GM23338 (cell line): ENCODE results near the gene PRKCI. TPM values are rescaled to one million over a fixed set of nuclear protein-coding genes. Genes with fewer than 3 reads are reported as not detected.

Experiments
- ATAC-seq: fragments of 200-7000 bp; cut with Tn5 transposase; 3 replicates; pipeline ENCODE4 v1.9.1; 2020
- DNase-seq: peaks from one replicate; pipeline ENCODE4 v3.0.0-alpha.2; 2015; ENCODE audit warnings: low spot score
- H2AFZ ChIP-seq: fragments of 200-600 bp; sonication (generic); 2 replicates; pipeline ENCODE4 v1.8.0; 2016; ENCODE audit warnings: antibody characterized with exemption, mild to moderate bottlenecking, moderate library complexity
- H3F3A ChIP-seq: fragments of 200-600 bp; sonication (generic); replicated peaks from 2 replicates; pipeline ENCODE4 v1.8.0; 2017; ENCODE audit warnings: antibody characterized with exemption, mixed run types, low read depth
- H3K27ac ChIP-seq: fragments of 200-600 bp; sonication (generic); 2 replicates; pipeline ENCODE4 v1.6.1; 2016; ENCODE audit warnings: low read depth
- H3K27me3 ChIP-seq: fragments of 200-600 bp; sonication (generic); 2 replicates; pipeline ENCODE4 v1.8.0; 2016; ENCODE audit warnings: mild to moderate bottlenecking, mixed run types, moderate library complexity; ENCODE audit not compliant: insufficient read depth
- H3K36me3 ChIP-seq: fragments of 200-600 bp; sonication (generic); 2 replicates; pipeline ENCODE4 v1.8.0; 2016; ENCODE audit warnings: mild to moderate bottlenecking; ENCODE audit not compliant: insufficient read depth
- H3K4me1 ChIP-seq: fragments of 200-600 bp; sonication (generic); 2 replicates; pipeline ENCODE4 v1.8.0; 2016; ENCODE audit warnings: mild to moderate bottlenecking, moderate library complexity; ENCODE audit not compliant: insufficient read depth
- H3K4me2 ChIP-seq: fragments of 200-600 bp; sonication (generic); 2 replicates; pipeline ENCODE4 v1.7.1; 2017; ENCODE audit warnings: mixed run types
- H3K4me3 ChIP-seq: fragments of 200-600 bp; sonication (generic); 2 replicates; pipeline ENCODE4 v1.6.1; 2016; ENCODE audit warnings: mixed run types
- H3K79me2 ChIP-seq: fragments of 200-600 bp; sonication (generic); replicated peaks from 2 replicates; pipeline ENCODE4 v1.8.0; 2017; ENCODE audit warnings: mild to moderate bottlenecking; ENCODE audit not compliant: insufficient read depth
- H3K9me2 ChIP-seq: fragments of 200-600 bp; sonication (generic); 2 replicates; pipeline ENCODE4 v1.8.0; 2017; ENCODE audit not compliant: insufficient read depth
- H4K20me1 ChIP-seq: fragments of 200-600 bp; sonication (generic); replicated peaks from 2 replicates; pipeline ENCODE4 v1.8.0; 2017; ENCODE audit warnings: mild to moderate bottlenecking; ENCODE audit not compliant: insufficient read depth
- H3K27ac Mint-ChIP-seq: 2 replicates; pipeline ENCODE4 v1.8.0; 2020; ENCODE audit warnings: inconsistent platforms, mild to moderate bottlenecking, moderate library complexity, mixed read lengths
- H3K27me3 Mint-ChIP-seq: 3 replicates; pipeline ENCODE4 v1.8.0; 2022; ENCODE audit warnings: low read depth, mild to moderate bottlenecking, moderate library complexity, mixed read lengths, inconsistent platforms; ENCODE audit not compliant: insufficient read depth, poor library complexity
- H3K36me3 Mint-ChIP-seq: 3 replicates; pipeline ENCODE4 v1.8.0; 2021; ENCODE audit warnings: low read depth, mild to moderate bottlenecking, inconsistent platforms, moderate library complexity, mixed read lengths
- H3K4me1 Mint-ChIP-seq: 3 replicates; pipeline ENCODE4 v1.8.0; 2020; ENCODE audit warnings: mild to moderate bottlenecking, inconsistent platforms, mixed read lengths
- H3K4me3 Mint-ChIP-seq: 3 replicates; pipeline ENCODE4 v1.8.0; 2021; ENCODE audit warnings: moderate library complexity, mild to moderate bottlenecking, inconsistent platforms, mixed read lengths
- H3K9me3 Mint-ChIP-seq: 3 replicates; pipeline ENCODE4 v1.8.0; 2020; ENCODE audit warnings: moderate library complexity, mild to moderate bottlenecking, inconsistent platforms, mixed read lengths
- CREB1 ChIP-seq: fragments of 250-450 bp; sonication (Bioruptor Pico); IDR thresholded peaks from 2 replicates; pipeline ENCODE4 v1.5.0; 2020; ENCODE audit warnings: low read depth, mild to moderate bottlenecking, moderate library complexity
- EZH2 ChIP-seq: fragments of 200-600 bp; sonication (generic); IDR thresholded peaks from one replicate; pipeline ENCODE4 v1.8.0; 2017; ENCODE audit warnings: antibody characterized with exemption, mild to moderate bottlenecking, low read depth; ENCODE audit not compliant: unreplicated experiment
- EZH2phosphoT487 ChIP-seq: fragments of 200-600 bp; sonication (generic); IDR thresholded peaks from one replicate; pipeline ENCODE4 v1.8.1; 2018; ENCODE audit warnings: antibody characterized with exemption; ENCODE audit not compliant: unreplicated experiment
- JUNB ChIP-seq: IDR thresholded peaks from one replicate; pipeline ENCODE4 v1.6.1; 2016; ENCODE audit warnings: antibody characterized with exemption; ENCODE audit not compliant: unreplicated experiment
- NANOG ChIP-seq: IDR thresholded peaks from 2 replicates; pipeline ENCODE4 v1.6.1; 2016; ENCODE audit warnings: antibody characterized with exemption, borderline replicate concordance
- POLR2AphosphoS5 ChIP-seq: IDR thresholded peaks from 2 replicates; pipeline ENCODE4 v1.6.1; 2016; ENCODE audit warnings: antibody characterized with exemption, low read depth
- STAT1 ChIP-seq: IDR thresholded peaks from one replicate; pipeline ENCODE4 v1.6.1; 2016; ENCODE audit warnings: antibody characterized with exemption; ENCODE audit not compliant: unreplicated experiment
- ZNF114 ChIP-seq: fragments of 250-450 bp; sonication (Bioruptor Pico); IDR thresholded peaks from 2 replicates; pipeline ENCODE4 v1.5.0; 2020; ENCODE audit warnings: mild to moderate bottlenecking, moderate library complexity
- ZNF331 ChIP-seq: fragments of 250-450 bp; sonication (Bioruptor Pico); IDR thresholded peaks from 2 replicates; pipeline ENCODE4 v1.5.0; 2020; ENCODE audit warnings: low read depth, mild to moderate bottlenecking, moderate library complexity
- polyA plus RNA-seq: library from polyadenylated mRNA; unstranded; fragments of >200 nt; fragmentation: Nextera tagmentation; extraction: Ambion mirVana; gene quantifications from 2 replicates; pipeline ENCODE4 v1.2.1, GENCODE V29; 2016
- total RNA-seq: library from RNA; depleted of rRNA; stranded (reverse); fragments of >200 nt; shearing (Covaris generic); gene quantifications from 2 replicates; pipeline ENCODE4 v1.2.3, GENCODE V29; 2014
- TF ChIP-seq, protein P1 (sequence below): IDR thresholded peaks from 2 replicates; pipeline ENCODE4 v1.6.1; 2016; ENCODE audit warnings: antibody characterized with exemption
- TF ChIP-seq, protein P2 (sequence below): IDR thresholded peaks from one replicate; pipeline ENCODE4 v1.6.1; 2018; ENCODE audit warnings: antibody characterized with exemption; ENCODE audit not compliant: unreplicated experiment
- TF ChIP-seq, protein P3 (sequence below), 2 experiments: fragments of 200-600 bp in 1 of 2; sonication (generic) in 1 of 2; conservative IDR thresholded peaks; 2 replicates each; pipeline versions ENCODE4 v1.5.1 to v1.6.1; 2016 to 2017; ENCODE audit warnings: antibody characterized with exemption in 2 of 2, low read depth in 2 of 2, mild to moderate bottlenecking in 2 of 2, moderate library complexity in 1 of 2

PRKCI gene
- total and polyA plus RNA-seq, 2 experiments from 2014 or later = 58.0 to 119 TPM

DNA sequence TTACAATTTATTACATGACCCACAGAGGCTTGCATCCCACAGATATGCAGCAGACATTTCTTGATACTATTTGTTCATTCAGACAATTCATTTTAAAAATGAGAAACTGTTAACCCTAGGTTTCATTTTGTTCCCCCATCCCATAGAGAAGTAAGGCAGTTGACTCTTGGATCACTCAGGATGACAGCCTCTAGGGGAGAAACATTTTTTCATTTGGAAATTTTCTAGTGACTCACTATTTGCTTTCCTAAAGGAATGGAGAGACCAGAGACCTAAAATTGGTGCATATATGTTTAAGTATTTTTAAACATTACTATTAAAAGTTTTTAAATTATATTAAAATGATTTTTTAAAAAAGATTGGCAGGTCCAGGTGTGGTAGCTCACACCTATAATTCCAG lies 21.2 kb upstream of the PRKCI start (continued):
- TF ChIP-seq NANOG (no peak), EZH2phosphoT487 (no peak), ZNF331 (CRISPR knock-in tag) (no peak)
- TF ChIP-seq, protein P1, sequence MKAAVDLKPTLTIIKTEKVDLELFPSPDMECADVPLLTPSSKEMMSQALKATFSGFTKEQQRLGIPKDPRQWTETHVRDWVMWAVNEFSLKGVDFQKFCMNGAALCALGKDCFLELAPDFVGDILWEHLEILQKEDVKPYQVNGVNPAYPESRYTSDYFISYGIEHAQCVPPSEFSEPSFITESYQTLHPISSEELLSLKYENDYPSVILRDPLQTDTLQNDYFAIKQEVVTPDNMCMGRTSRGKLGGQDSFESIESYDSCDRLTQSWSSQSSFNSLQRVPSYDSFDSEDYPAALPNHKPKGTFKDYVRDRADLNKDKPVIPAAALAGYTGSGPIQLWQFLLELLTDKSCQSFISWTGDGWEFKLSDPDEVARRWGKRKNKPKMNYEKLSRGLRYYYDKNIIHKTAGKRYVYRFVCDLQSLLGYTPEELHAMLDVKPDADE = no peak

DNA sequence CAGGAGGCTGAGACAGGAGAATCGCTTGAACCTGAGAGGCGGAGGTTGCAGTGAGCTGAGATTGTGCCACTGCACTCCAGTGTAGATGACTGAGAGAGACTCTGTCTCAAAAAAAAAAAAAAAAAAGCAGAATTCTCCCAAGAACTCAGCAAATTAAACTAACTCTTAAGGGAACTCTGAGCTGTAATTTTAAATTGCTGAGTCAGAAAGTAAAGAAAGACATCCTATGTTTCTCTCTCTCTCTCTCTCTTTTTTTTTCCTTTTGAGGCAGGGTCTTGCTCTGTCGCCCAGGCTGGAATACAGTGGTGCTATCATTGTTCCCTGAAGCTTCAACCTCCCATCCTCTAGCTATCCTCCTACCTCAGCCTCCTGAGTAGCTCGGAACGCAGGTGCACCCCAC lies 20.7 kb upstream of the PRKCI start:
- ATAC-seq (no peak), DNase-seq (no peak)
- H3K4me3 Mint-ChIP-seq = no peak overlapping the region
- TF ChIP-seq, protein P1 = no peak
- TF ChIP-seq EZH2phosphoT487 (no peak), NANOG (no peak), ZNF114 (CRISPR knock-in tag) (no peak), STAT1 (no peak), EZH2 (no peak), ZNF331 (CRISPR knock-in tag) (no peak)
- Histone ChIP-seq H3K4me3 (no peak overlapping the region), H3K4me2 (no peak overlapping the region), H4K20me1 (no peaks in the 10 kb centered on the region), H3K27me3 (no peaks in the 10 kb centered on the region), H3K4me1 (peaks cover 16% of the 10 kb centered on the region; the same call in 1 of the 2 replicates), H3K27ac (no peak overlapping the region), H3K9me2 (no peaks in the 10 kb centered on the region), H3K79me2 (no peaks in the 10 kb centered on the region), H2AFZ (no peak overlapping the region), H3K36me3 (no peaks in the 10 kb centered on the region), H3F3A (no peaks in the 10 kb centered on the region)
- H3K27ac Mint-ChIP-seq = no peak overlapping the region
- H3K9me3 Mint-ChIP-seq = no peaks in the 10 kb centered on the region; the same call in 2 of the 3 replicates
- H3K4me1 Mint-ChIP-seq = peaks cover 14% of the 10 kb centered on the region
- no peaks in the 10 kb centered on the region for H3K36me3 Mint-ChIP-seq
- H3K27me3 Mint-ChIP-seq = peaks cover 7% of the 10 kb centered on the region

DNA sequence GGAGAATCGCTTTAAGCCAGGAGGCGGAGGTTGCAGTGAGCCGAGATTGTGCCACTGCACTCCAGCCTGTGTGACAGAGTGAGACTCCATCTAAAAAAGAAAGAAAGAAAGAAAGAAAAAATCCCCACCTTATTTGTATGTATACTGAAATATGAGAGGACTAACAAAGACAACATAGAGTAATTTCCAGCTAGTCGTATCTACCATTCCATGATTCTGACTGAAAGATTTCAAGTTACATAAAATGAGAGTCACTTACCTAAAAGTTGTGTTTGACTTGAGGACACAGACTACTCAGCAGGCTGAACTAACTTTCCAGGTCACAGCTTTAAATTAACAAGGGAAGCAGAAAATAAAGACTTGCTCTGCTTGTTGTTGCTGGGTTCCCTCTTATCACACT lies 18.8 kb upstream of the PRKCI start:
- no peaks in the 10 kb centered on the region for H3K36me3 Mint-ChIP-seq
- peaks cover 7% of the 10 kb centered on the region for H3K27me3 Mint-ChIP-seq
- H3K4me1 Mint-ChIP-seq = peaks cover 10% of the 10 kb centered on the region
- ATAC-seq (no peak), DNase-seq (no peak)
- Histone ChIP-seq H3K36me3 (no peaks in the 10 kb centered on the region), H3K9me2 (no peaks in the 10 kb centered on the region), H3K27ac (no peak overlapping the region), H3K27me3 (no peaks in the 10 kb centered on the region), H2AFZ (no peak overlapping the region), H3K79me2 (no peaks in the 10 kb centered on the region), H3F3A (no peaks in the 10 kb centered on the region), H3K4me3 (no peak overlapping the region), H3K4me1 (0 out of 2 replicates have a peak, but pooled peaks cover 8% of the 10 kb centered on the region), H3K4me2 (no peak overlapping the region), H4K20me1 (no peaks in the 10 kb centered on the region)
- no peak overlapping the region for H3K4me3 Mint-ChIP-seq
- no peaks in the 10 kb centered on the region; the same call in 2 of the 3 replicates for H3K9me3 Mint-ChIP-seq
- no peak overlapping the region for H3K27ac Mint-ChIP-seq
- no peak for TF ChIP-seq NANOG
- TF ChIP-seq EZH2phosphoT487 = no peak
- no peak for TF ChIP-seq POLR2AphosphoS5
- no peak for TF ChIP-seq ZNF331 (CRISPR knock-in tag)
- TF ChIP-seq, protein P2, sequence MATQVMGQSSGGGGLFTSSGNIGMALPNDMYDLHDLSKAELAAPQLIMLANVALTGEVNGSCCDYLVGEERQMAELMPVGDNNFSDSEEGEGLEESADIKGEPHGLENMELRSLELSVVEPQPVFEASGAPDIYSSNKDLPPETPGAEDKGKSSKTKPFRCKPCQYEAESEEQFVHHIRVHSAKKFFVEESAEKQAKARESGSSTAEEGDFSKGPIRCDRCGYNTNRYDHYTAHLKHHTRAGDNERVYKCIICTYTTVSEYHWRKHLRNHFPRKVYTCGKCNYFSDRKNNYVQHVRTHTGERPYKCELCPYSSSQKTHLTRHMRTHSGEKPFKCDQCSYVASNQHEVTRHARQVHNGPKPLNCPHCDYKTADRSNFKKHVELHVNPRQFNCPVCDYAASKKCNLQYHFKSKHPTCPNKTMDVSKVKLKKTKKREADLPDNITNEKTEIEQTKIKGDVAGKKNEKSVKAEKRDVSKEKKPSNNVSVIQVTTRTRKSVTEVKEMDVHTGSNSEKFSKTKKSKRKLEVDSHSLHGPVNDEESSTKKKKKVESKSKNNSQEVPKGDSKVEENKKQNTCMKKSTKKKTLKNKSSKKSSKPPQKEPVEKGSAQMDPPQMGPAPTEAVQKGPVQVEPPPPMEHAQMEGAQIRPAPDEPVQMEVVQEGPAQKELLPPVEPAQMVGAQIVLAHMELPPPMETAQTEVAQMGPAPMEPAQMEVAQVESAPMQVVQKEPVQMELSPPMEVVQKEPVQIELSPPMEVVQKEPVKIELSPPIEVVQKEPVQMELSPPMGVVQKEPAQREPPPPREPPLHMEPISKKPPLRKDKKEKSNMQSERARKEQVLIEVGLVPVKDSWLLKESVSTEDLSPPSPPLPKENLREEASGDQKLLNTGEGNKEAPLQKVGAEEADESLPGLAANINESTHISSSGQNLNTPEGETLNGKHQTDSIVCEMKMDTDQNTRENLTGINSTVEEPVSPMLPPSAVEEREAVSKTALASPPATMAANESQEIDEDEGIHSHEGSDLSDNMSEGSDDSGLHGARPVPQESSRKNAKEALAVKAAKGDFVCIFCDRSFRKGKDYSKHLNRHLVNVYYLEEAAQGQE = no peak
- no peak for TF ChIP-seq CREB1 (CRISPR knock-in tag)
- TF ChIP-seq EZH2 = no peak
- no peak for TF ChIP-seq JUNB
- TF ChIP-seq, protein P3, sequence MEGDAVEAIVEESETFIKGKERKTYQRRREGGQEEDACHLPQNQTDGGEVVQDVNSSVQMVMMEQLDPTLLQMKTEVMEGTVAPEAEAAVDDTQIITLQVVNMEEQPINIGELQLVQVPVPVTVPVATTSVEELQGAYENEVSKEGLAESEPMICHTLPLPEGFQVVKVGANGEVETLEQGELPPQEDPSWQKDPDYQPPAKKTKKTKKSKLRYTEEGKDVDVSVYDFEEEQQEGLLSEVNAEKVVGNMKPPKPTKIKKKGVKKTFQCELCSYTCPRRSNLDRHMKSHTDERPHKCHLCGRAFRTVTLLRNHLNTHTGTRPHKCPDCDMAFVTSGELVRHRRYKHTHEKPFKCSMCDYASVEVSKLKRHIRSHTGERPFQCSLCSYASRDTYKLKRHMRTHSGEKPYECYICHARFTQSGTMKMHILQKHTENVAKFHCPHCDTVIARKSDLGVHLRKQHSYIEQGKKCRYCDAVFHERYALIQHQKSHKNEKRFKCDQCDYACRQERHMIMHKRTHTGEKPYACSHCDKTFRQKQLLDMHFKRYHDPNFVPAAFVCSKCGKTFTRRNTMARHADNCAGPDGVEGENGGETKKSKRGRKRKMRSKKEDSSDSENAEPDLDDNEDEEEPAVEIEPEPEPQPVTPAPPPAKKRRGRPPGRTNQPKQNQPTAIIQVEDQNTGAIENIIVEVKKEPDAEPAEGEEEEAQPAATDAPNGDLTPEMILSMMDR (conservative IDR thresholded peaks at IDR 0.05; ENCODE audit: low read depth in 2 of 2) = no peak
